HG03095 (cell line): Measurements from ENCODE around the gene LONP2.
"Not testable (repeated sequence)": the region's sequence is repeated elsewhere in the genome, so short reads cannot be mapped to it uniquely, and the experiment has no call there.

Experiments used
- ATAC-seq: cut with Tn5 transposase; IDR thresholded peaks from one replicate; pipeline ENCODE4 v1.9.1; 2021; ENCODE audit warnings: moderate library complexity; ENCODE audit not compliant: unreplicated experiment

Gene LONP2

GRCh38 chr16:48385253-48386150 lies 141.4 kb downstream of the LONP2 start, which contains the start of gene SIAH1:
Gene SIAH1, minus strand, starts transcription at chr16:48385413. Its CDS starts 22,985 bp downstream, at chr16:48362428.
- ATAC-seq = peak; percentile 53

- no peak for ATAC-seq
Observed at GRCh38 chr16:48386559-48387312, 142.6 kb downstream of the LONP2 start.

GRCh38 chr16:48392407-48392806 lies 148.3 kb downstream of the LONP2 start:
- ATAC-seq = no peak

- ATAC-seq = no peak
Observed at GRCh38 chr16:48393485-48394354, 149.6 kb downstream of the LONP2 start.

GRCh38 chr16:48394355-48394703 lies 150.2 kb downstream of the LONP2 start:
- no peak for ATAC-seq

- ATAC-seq = no peak
Observed at GRCh38 chr16:48395375-48395774, 151.3 kb downstream of the LONP2 start.

- ATAC-seq = not testable (repeated sequence)
Observed at GRCh38 chr16:48402547-48402946, 158.4 kb downstream of the LONP2 start.

- ATAC-seq = no peak
Observed at GRCh38 chr16:48405153-48405552, 161.1 kb downstream of the LONP2 start.

- ATAC-seq = no peak
Observed at GRCh38 chr16:48405907-48406306, 161.8 kb downstream of the LONP2 start.
